Endodermal cell (in vitro differentiated cells): ENCODE measurements around the gene PCSK6. TPM values are rescaled to one million over a fixed set of nuclear protein-coding genes. Genes with fewer than 3 reads are reported as not detected.

Experiments used
- DNase-seq: peaks from one replicate; pipeline ENCODE4 v3.0.0-alpha.2; 2017
- H3K27ac ChIP-seq: 2 replicates; pipeline ENCODE4 v1.5.1; 2013; ENCODE audit warnings: mild to moderate bottlenecking, low read depth, low read length, moderate library complexity
- H3K27me3 ChIP-seq: 2 replicates; pipeline ENCODE4 v1.6.1; 2013; ENCODE audit warnings: mild to moderate bottlenecking, low read length, moderate library complexity; ENCODE audit not compliant: insufficient read depth, control insufficient read depth, poor library complexity, severe bottlenecking
- H3K36me3 ChIP-seq: 2 replicates; pipeline ENCODE4 v1.7.0; 2013; ENCODE audit warnings: mild to moderate bottlenecking, low read length, moderate library complexity; ENCODE audit not compliant: control insufficient read depth, insufficient read depth
- H3K4me1 ChIP-seq: one replicate; pipeline ENCODE4 v1.7.0; 2013; ENCODE audit warnings: low read length; ENCODE audit not compliant: control insufficient read depth, insufficient read depth
- H3K4me3 ChIP-seq: 2 replicates; pipeline ENCODE4 v1.5.1; 2013; ENCODE audit warnings: mild to moderate bottlenecking, low read length, moderate library complexity
- H3K9ac ChIP-seq: 2 replicates; pipeline ENCODE4 v1.6.1; 2013; ENCODE audit warnings: mild to moderate bottlenecking, low read length, moderate library complexity; ENCODE audit not compliant: poor library complexity, severe bottlenecking; ENCODE audit errors: extremely low read depth
- H3K9me3 ChIP-seq: 2 replicates; pipeline ENCODE4 v1.6.1; 2013; ENCODE audit warnings: mild to moderate bottlenecking, low read length, moderate library complexity; ENCODE audit not compliant: control insufficient read depth
- H3K27ac Mint-ChIP-seq: 2 replicates; pipeline ENCODE4 v1.8.0; 2020; ENCODE audit warnings: mixed read lengths
- H3K27me3 Mint-ChIP-seq: 2 replicates; pipeline ENCODE4 v1.8.0; 2021; ENCODE audit warnings: mild to moderate bottlenecking, mixed read lengths; ENCODE audit not compliant: insufficient read depth
- H3K36me3 Mint-ChIP-seq: 2 replicates; pipeline ENCODE4 v1.8.0; 2020; ENCODE audit warnings: low read depth, mixed read lengths
- H3K4me1 Mint-ChIP-seq: 2 replicates; pipeline ENCODE4 v1.8.0; 2020; ENCODE audit warnings: mixed read lengths
- H3K4me3 Mint-ChIP-seq: 2 replicates; pipeline ENCODE4 v1.8.0; 2020; ENCODE audit warnings: mild to moderate bottlenecking, moderate library complexity, mixed read lengths
- H3K9me3 Mint-ChIP-seq: 2 replicates; pipeline ENCODE4 v1.8.0; 2020; ENCODE audit warnings: mild to moderate bottlenecking, mixed read lengths
- WGBS, 2 experiments: methylation state at CpG; one replicate each; pipeline versions ENCODE4 v1.1.5 to v1.1.7; 2013; ENCODE audit warnings: missing lambda C conversion rate in 2 of 2, mixed read lengths in 1 of 2; ENCODE audit not compliant: insufficient coverage in 1 of 2, insufficient read length in 1 of 2; 5-methylcytosine and 5-hydroxymethylcytosine counted together
- total RNA-seq, 2 donors: library from RNA; stranded (reverse); fragmentation: NEBNext Ultra II Directional in 1 of 2; extraction: Animal tissue kit (Norgen Biotek cat#: 25700) in 1 of 2; gene quantifications; 2 replicates in 1 of 2; 3 replicates in 1 of 2; pipeline ENCODE4 v1.2.1, GENCODE V29; 2021
- TF ChIP-seq, protein P1 (sequence below): fragments of 200-600 bp; sonication (generic); conservative IDR thresholded peaks from 2 replicates; pipeline ENCODE4 v1.5.0; 2021; ENCODE audit warnings: antibody characterized with exemption, mild to moderate bottlenecking

Gene PCSK6
- total RNA-seq, 2 donors from 2014 or later, result 6.6 to 9.8 TPM

DNA sequence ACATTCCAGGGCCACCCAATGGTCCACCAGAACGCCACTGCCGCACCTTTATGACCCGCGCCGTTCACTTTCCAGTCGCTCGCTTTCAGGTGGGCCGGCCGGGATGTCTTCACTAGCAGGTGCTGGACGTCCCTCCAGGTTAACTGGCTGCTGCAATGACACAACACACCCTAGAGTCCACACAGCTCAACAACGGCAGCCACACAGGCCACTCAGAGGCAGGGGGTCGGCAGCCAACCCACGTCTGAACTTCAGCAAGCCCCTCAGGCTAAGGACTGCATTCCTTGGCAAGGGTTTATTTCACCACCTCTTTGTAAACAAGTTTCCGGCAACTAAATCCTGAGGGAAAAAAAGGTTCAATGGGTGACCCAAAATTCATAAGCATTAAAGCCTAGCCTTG lies 105.2 kb downstream of the PCSK6 start:
- Mint-ChIP-seq H3K9me3 (no peaks in the 10 kb centered on the region), H3K36me3 (no peaks in the 10 kb centered on the region), H3K4me3 (no peak overlapping the region), H3K4me1 (peaks cover 10% of the 10 kb centered on the region), H3K27me3 (no peaks in the 10 kb centered on the region), H3K27ac (no peak overlapping the region)
- no peak overlapping the region for H3K9ac ChIP-seq
- 86 to 89% methylated on average over 3 to 14 of the region's 14 CpGs for WGBS, 2 experiments
- no peaks in the 10 kb centered on the region for H3K36me3 ChIP-seq
- H3K4me1 ChIP-seq, result peaks cover 12% of the 10 kb centered on the region
- H3K27ac ChIP-seq, result no peak overlapping the region
- no peak for DNase-seq
- H3K9me3 ChIP-seq, result no peaks in the 10 kb centered on the region
- H3K4me3 ChIP-seq, result no peak overlapping the region
- TF ChIP-seq, protein P1, sequence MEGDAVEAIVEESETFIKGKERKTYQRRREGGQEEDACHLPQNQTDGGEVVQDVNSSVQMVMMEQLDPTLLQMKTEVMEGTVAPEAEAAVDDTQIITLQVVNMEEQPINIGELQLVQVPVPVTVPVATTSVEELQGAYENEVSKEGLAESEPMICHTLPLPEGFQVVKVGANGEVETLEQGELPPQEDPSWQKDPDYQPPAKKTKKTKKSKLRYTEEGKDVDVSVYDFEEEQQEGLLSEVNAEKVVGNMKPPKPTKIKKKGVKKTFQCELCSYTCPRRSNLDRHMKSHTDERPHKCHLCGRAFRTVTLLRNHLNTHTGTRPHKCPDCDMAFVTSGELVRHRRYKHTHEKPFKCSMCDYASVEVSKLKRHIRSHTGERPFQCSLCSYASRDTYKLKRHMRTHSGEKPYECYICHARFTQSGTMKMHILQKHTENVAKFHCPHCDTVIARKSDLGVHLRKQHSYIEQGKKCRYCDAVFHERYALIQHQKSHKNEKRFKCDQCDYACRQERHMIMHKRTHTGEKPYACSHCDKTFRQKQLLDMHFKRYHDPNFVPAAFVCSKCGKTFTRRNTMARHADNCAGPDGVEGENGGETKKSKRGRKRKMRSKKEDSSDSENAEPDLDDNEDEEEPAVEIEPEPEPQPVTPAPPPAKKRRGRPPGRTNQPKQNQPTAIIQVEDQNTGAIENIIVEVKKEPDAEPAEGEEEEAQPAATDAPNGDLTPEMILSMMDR, result no peak
- H3K27me3 ChIP-seq, result no peaks in the 10 kb centered on the region

DNA sequence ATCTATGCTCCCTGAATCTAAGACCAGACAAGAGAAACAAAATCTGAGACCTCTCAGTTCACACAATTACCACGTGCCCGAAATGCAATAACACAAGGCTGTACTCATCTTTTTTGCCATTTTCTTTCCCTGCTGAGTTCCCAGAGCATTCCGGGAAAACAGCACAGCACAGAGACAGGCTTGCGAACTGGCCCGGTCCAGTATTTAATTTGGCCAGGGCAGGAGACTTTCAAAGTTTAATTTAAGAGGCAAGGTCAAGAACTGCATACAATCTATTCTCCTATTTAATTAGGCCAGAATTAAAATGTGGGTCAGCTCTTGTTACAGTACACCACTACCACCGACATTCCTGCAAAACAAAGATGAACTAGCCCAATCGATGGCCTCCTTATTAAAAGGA lies 107.0 kb downstream of the PCSK6 start:
- Mint-ChIP-seq H3K27me3 (no peaks in the 10 kb centered on the region), H3K4me1 (peaks cover 11% of the 10 kb centered on the region), H3K36me3 (no peaks in the 10 kb centered on the region), H3K9me3 (no peaks in the 10 kb centered on the region), H3K27ac (no peak overlapping the region), H3K4me3 (no peak overlapping the region)
- WGBS, 2 experiments, result 80 to 95% methylated on average over 2 to 7 of the region's 7 CpGs
- TF ChIP-seq, protein P1, result no peak
- H3K27me3 ChIP-seq, result no peaks in the 10 kb centered on the region
- H3K9me3 ChIP-seq, result no peaks in the 10 kb centered on the region
- no peak overlapping the region for H3K27ac ChIP-seq
- peaks cover 16% of the 10 kb centered on the region for H3K4me1 ChIP-seq
- no peak overlapping the region for H3K9ac ChIP-seq
- H3K4me3 ChIP-seq, result no peak overlapping the region
- no peaks in the 10 kb centered on the region for H3K36me3 ChIP-seq
- DNase-seq, result no peak

DNA sequence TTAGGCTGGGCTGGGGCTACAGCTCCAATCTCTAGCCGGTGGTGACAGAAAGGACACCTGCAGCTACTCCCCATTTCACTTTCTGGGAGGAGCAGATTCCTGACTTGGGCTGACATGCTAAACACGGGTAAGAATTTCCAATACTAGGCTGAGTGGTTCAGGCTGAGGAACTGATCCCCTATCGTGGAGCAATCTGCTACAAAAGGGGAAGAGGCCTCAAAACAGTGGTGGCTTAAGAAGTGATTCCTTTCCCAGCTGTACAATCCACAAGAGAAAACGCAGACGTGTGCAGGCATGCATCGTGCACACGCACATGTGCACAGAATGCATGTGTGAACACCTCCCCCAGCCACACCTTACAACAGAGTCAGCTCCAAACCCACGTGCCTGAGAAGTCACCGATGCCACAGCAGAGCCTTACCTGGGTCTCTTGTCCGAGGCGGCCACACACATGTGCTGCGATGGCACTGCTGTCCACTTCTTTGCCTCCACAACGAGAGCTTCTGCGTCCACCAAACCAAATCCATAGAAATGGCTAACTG lies 107.8 kb downstream of the PCSK6 start:
- WGBS, 2 experiments, result 78 to 82% methylated on average over 7 to 14 of the region's 14 CpGs
- no peak overlapping the region for H3K9ac ChIP-seq
- no peak overlapping the region for H3K4me3 ChIP-seq
- H3K27me3 Mint-ChIP-seq, result no peaks in the 10 kb centered on the region
- H3K4me3 Mint-ChIP-seq, result no peak overlapping the region
- H3K27ac ChIP-seq, result no peak overlapping the region
- no peaks in the 10 kb centered on the region for H3K9me3 Mint-ChIP-seq
- TF ChIP-seq, protein P1, result no peak
- no peaks in the 10 kb centered on the region for H3K27me3 ChIP-seq
- no peak overlapping the region for H3K27ac Mint-ChIP-seq
- peaks cover 11% of the 10 kb centered on the region for H3K4me1 Mint-ChIP-seq
- H3K36me3 Mint-ChIP-seq, result no peaks in the 10 kb centered on the region
- no peak for DNase-seq
- no peaks in the 10 kb centered on the region for H3K9me3 ChIP-seq
- H3K36me3 ChIP-seq, result no peaks in the 10 kb centered on the region
- H3K4me1 ChIP-seq, result peaks cover 16% of the 10 kb centered on the region
